UCSD-AML1 (cell line): ENCODE data around the gene CGREF1.
A peak's percentile ranks its signal among the peaks of the same experiment; 100 is the strongest.

Source experiments
- DNase-seq: peaks from one replicate; lab custom pipeline; 2025; ENCODE audit not compliant: unreplicated experiment; lab: John Stamatoyannopoulos, UW

CGREF1 gene

GRCh38 chr2:27051902-27052645, 66.9 kb downstream of the CGREF1 start:
- no peak for DNase-seq

GRCh38 chr2:27050996-27051901, 67.7 kb downstream of the CGREF1 start, which contains the start of gene AGBL5:
AGBL5 (plus strand) TSS chr2:27051668; CDS start chr2:27052959, 1,291 bp downstream.
- peak; percentile 94 for DNase-seq
